KOPT-K1 (cell line): ENCODE measurements around the gene SAXO1.

Experiments used
- H3K27ac ChIP-seq: fragments of 200-600 bp; sonication (generic); 2 replicates; pipeline ENCODE4 v1.5.1; 2016; ENCODE audit warnings: antibody characterized with exemption, mild to moderate bottlenecking, low read depth, low read length; ENCODE audit not compliant: poor library complexity, severe bottlenecking
- H3K36me3 ChIP-seq: fragments of 200-600 bp; sonication (generic); 2 replicates; pipeline ENCODE4 v1.5.1; 2017; ENCODE audit warnings: antibody characterized with exemption, mild to moderate bottlenecking, low read length, moderate library complexity; ENCODE audit not compliant: insufficient read depth
- H3K9me3 ChIP-seq: fragments of 200-600 bp; sonication (generic); 2 replicates; pipeline ENCODE4 v1.5.1; 2017; ENCODE audit warnings: antibody characterized with exemption, low read length, mild to moderate bottlenecking; ENCODE audit not compliant: insufficient read depth, poor library complexity, severe bottlenecking

SAXO1 gene

DNA sequence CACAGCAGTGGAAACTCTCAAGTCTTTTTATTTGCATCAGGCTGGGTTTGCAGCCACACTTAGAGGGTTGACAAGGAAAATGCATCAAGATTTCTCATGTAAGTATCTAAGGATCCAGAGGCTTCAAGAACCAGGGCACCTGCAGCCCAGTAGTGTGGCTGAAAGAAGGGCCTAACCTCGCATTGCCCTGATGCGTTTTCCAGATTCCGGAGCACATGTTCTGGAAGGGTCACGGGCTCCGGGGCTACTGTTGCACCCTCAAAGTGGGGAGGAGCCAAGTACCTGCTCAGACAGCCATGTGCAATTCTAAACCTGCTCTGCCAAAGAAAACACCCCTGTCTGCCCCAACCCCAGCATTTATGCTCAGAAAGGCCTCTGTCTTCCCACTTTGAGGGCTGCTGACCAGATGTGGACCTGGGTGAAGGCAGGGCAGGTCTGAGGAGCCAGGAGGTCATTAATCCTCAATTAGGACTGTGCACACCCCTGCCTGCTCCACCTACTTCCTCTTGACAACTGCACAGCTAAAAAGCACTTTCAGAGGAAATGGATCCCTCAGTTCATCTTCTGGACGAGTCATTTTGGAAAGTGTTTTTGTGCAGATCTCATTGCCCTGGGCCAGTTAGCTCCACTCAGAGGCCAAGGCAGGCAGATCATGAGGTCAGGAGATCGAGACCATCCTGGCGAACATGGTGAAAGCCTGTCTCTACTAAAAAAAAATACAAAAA, 110.7 kb downstream of the SAXO1 start:
- H3K9me3 ChIP-seq: no peaks in the 10 kb centered on the region
- H3K36me3 ChIP-seq: no peaks in the 10 kb centered on the region
- H3K27ac ChIP-seq: no peak overlapping the region

- H3K27ac ChIP-seq: no peak overlapping the region
- H3K36me3 ChIP-seq: no peaks in the 10 kb centered on the region
- no peaks in the 10 kb centered on the region for H3K9me3 ChIP-seq
These were observed 111.5 kb downstream of the SAXO1 start for GRCh38 chr9:18921366-18922075.

DNA sequence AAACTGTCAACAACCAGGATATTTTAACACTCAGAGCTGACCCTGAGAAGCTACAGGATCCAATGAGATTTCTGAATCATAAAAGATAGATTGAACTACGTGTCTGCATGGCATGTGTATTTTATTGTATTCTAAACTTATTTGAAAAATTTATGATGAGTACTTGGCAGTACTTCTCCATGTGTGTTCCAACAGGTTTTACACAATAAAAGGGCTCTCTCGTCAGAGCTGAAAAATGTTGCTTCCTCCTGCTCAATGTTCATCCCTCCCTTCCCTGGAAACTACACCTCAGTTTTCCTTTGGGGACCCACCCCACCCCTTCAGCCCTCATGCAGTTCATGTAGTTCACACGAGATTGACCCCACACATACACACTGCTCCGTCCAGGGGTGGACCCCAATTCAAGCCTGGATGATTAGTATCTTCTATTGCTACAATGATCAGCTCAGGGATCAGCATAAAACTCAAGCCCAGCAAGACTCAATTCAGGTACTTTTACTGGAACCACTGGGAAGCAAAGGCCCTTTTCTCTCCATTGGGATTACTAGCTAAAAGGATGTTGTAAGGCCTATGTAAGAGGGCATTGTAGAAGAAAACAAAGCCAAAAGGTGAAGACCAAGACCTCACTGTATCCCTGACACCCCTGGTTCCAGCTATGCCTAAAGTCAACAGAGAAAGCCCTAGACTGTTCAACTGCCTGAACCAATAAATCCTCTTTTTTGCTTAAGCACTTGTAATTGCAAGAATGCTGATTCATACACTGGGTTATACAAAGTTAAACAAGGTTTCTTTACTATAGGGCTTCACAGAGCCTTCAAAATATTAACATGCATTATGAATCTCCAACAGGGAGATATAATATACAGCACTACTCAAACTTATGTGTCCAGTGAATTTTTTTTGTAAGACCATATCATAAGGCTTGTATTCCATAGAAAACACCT, 112.6 kb downstream of the SAXO1 start:
- H3K27ac ChIP-seq: no peak overlapping the region
- H3K9me3 ChIP-seq: no peaks in the 10 kb centered on the region
- H3K36me3 ChIP-seq: no peaks in the 10 kb centered on the region

GRCh38 chr9:18911714-18912342, 121.2 kb downstream of the SAXO1 start:
- Histone ChIP-seq H3K27ac (peak overlapping the region; percentile 72), H3K9me3 (no peaks in the 10 kb centered on the region), H3K36me3 (no peaks in the 10 kb centered on the region)

GRCh38 chr9:18910916-18911315, 122.1 kb downstream of the SAXO1 start:
- Histone ChIP-seq H3K27ac (peak overlapping the region; percentile 72), H3K9me3 (no peaks in the 10 kb centered on the region), H3K36me3 (no peaks in the 10 kb centered on the region)

DNA sequence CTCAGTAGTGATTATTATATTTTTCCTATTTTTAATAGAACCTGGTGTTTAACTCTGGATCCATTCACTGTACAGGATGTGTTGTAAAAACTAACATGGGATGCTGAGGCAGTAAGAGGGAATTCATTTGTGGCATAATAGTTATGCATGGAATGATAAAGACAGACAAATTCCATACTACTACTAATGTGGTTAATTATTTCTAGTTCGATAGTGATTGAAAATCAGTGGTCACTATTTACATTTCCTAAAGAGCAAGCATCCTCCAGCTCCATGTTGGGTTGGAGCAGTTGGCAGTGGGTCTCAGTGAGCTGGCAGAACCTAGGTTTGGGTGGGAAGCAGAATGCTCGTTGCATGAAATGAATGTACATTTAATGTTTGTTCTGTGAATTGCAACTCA, 122.6 kb downstream of the SAXO1 start:
- Histone ChIP-seq H3K9me3 (no peaks in the 10 kb centered on the region), H3K36me3 (no peaks in the 10 kb centered on the region), H3K27ac (peak overlapping the region; percentile 72)

DNA sequence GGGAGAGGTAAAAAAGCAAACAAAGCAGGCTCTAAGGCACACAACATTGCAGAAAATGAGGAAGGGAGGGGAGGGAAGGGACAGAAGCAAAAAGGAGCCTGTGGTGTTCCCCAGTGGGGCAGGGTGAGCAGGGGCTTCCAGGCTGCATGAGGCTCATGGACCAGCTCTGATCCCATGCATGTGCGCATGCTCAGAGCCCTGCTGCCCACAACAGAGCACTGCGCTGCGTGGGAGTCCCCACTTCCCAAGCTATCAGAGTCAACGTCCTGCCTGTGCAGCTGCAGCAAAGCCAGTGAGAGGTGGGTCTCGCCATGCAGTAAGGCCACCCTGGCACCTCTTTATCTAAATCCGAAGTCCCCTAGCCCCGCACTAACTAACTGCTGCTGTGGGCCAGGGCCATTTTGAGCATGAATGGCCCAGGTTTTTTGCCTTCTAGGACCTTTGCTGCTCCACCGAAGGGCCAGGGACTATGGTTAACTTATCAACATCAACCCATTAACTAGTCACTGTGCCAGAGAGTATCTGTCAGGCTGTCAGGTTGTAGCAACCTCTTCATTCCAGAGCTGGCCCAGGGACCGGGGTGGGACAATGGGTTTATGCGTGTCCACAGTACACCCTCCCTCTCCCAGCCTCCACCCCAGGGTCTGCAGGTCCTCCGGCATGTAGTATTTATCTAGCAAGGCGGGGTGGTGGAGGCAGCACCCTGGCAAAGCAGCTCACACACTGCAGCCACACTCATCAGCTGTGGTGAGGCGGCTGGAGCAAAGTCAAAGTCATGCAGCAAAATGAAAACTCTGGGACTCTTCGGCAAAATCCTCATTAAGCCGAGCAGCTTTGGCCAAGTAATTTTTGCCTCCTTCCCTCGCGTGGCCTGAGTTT, 123.6 kb downstream of the SAXO1 start:
- Histone ChIP-seq H3K27ac (peak overlapping the region; percentile 72), H3K9me3 (no peaks in the 10 kb centered on the region), H3K36me3 (no peaks in the 10 kb centered on the region)

DNA sequence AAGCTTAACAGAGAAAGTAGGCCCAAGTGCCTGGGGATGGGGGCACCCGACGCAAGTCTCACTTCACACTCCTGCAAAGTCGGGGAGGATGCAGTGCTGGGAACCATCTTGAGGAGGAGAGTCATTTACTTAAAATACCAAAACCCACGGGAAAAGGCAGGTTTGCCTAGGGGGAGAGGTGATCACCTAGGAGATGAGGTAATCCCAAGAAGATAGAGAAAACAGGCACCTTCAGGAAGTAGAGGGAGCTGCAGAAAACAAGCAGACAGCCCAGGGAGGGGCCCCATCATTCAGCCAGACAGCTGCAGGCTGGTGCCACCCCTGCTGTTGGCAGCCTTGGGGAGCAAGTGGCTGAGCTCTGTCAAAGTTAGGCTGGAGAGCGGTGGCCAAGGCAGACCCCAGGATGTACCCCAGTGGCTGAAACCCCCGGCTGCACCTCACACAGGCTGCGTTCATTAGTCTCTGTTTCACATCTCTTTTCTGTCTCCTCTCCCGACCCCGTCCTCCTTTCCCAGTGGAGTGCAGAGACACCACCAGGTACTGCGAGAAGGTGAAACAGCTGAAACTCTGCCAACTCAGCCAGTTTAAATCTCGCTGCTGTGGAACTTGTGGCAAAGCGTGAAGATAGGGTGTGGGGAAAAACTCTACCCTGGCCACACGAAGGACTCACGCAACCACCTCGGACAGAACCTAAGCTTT, 124.9 kb downstream of the SAXO1 start:
- Histone ChIP-seq H3K27ac (peak overlapping the region; percentile 72), H3K9me3 (no peaks in the 10 kb centered on the region), H3K36me3 (no peaks in the 10 kb centered on the region)

- peaks cover 10% of the 10 kb centered on the region for H3K9me3 ChIP-seq
- H3K27ac ChIP-seq: peak overlapping the region; percentile 72
- no peaks in the 10 kb centered on the region for H3K36me3 ChIP-seq
These were observed 126.2 kb downstream of the SAXO1 start for GRCh38 chr9:18906656-18907395.

GRCh38 chr9:18905883-18906629, 127.0 kb downstream of the SAXO1 start:
- peaks cover 10% of the 10 kb centered on the region for H3K9me3 ChIP-seq
- H3K27ac ChIP-seq: no peak overlapping the region
- H3K36me3 ChIP-seq: no peaks in the 10 kb centered on the region

DNA sequence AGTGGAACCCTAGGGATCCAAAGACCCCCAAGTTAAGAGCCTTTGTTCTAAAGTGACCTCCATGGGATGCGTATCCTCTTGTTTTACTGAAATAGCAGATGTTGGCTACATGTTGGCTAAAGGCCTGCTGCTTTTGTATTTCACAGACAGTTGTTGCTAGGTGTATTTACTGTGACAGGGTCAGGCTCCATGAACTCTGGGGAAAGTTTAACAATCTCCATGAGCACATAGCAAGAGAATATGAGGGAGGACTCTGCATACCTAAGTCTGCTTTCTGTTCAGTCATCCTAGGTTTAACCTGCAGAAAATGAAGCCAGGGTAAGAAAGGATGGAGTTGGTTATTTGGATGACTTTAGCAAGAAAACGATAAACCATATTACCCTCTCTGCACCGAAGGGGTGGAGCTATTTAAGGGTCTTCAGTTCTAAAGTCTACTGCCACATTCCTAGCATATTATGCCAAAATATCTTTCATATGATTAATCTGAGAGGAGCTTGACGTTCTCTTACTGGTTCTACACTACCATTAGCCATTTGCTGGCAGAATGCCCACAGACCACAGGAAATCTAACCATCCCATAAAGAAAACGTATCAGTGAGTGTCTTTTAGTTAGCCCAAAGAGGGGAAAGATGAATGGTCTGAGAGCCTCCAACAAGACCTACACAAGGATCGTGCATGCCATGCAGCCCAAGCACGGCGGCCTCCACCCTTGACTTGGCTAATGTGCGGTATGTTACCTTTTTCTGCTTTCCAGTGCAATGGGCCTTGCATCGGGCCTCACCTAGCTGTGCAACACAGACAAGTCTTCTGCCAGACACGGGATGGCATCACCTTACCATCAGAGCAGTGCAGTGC, 127.8 kb downstream of the SAXO1 start:
- Histone ChIP-seq H3K36me3 (no peaks in the 10 kb centered on the region), H3K27ac (no peak overlapping the region), H3K9me3 (peaks cover 12% of the 10 kb centered on the region)

DNA sequence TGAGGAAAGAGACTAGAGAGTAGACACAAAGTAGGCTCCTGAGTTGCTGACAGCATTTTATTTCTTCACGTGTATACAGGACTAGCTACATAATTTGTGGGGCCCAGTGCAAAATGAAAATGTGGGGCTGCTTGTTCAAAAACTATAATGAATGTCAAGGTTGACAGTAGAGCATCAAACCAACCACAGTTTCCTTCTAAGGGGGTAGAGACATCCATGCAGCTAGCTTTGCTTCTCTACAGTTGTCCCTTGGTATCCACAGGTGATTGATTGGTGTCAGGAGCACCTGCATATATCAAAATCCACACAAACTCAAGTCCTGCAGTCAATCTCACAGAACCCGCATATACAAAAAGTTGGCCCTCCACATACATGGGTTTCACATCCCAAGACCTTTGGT, 129.6 kb downstream of the SAXO1 start:
- peaks cover 19% of the 10 kb centered on the region for H3K9me3 ChIP-seq
- no peak overlapping the region for H3K27ac ChIP-seq
- no peaks in the 10 kb centered on the region for H3K36me3 ChIP-seq
